Smooth muscle cell (in vitro differentiated cells): ENCODE data around the gene UGT1A9. TPM values are rescaled to one million over a fixed set of nuclear protein-coding genes. Genes with fewer than 3 reads are reported as not detected.

ENCODE experiments used
- DNase-seq: peaks from one replicate; lab custom pipeline; 2025; ENCODE audit not compliant: unreplicated experiment; lab: John Stamatoyannopoulos, UW
- H2AFZ ChIP-seq: fragments of 200-600 bp; sonication (generic); 2 replicates; pipeline ENCODE4 v1.6.0; 2016; ENCODE audit warnings: antibody characterized with exemption, low read depth, mild to moderate bottlenecking
- H3F3A ChIP-seq: fragments of 200-600 bp; sonication (generic); 2 replicates; pipeline ENCODE4 v1.6.0; 2017; ENCODE audit warnings: antibody characterized with exemption, low read depth
- H3K27ac ChIP-seq: fragments of 200-600 bp; sonication (generic); 2 replicates; pipeline ENCODE4 v1.5.1; 2016; ENCODE audit warnings: low read depth, mild to moderate bottlenecking
- H3K27me3 ChIP-seq: fragments of 200-600 bp; sonication (generic); 2 replicates; pipeline ENCODE4 v1.6.1; 2016; ENCODE audit warnings: low read depth, mild to moderate bottlenecking
- H3K36me3 ChIP-seq: fragments of 200-600 bp; sonication (generic); 2 replicates; pipeline ENCODE4 v1.5.1; 2016; ENCODE audit warnings: low read depth
- H3K4me1 ChIP-seq: fragments of 200-600 bp; sonication (generic); 2 replicates; pipeline ENCODE4 v1.5.1; 2016; ENCODE audit warnings: low read depth
- H3K4me2 ChIP-seq: fragments of 200-600 bp; sonication (generic); 2 replicates; pipeline ENCODE4 v1.6.0; 2016; ENCODE audit warnings: mild to moderate bottlenecking
- H3K4me3 ChIP-seq: fragments of 200-600 bp; sonication (generic); 2 replicates; pipeline ENCODE4 v1.5.1; 2016; ENCODE audit warnings: mild to moderate bottlenecking
- H3K79me2 ChIP-seq: fragments of 200-600 bp; sonication (generic); 2 replicates; pipeline ENCODE4 v1.6.0; 2016; ENCODE audit warnings: low read depth, mild to moderate bottlenecking
- H3K9ac ChIP-seq: fragments of 200-600 bp; sonication (generic); 2 replicates; pipeline ENCODE4 v1.6.0; 2016; ENCODE audit warnings: low read depth
- H3K9me3 ChIP-seq: fragments of 200-600 bp; sonication (generic); replicated peaks from 2 replicates; pipeline ENCODE4 v1.5.1; 2016; ENCODE audit warnings: low read depth
- H4K20me1 ChIP-seq: fragments of 200-600 bp; sonication (generic); 2 replicates; pipeline ENCODE4 v1.6.0; 2016; ENCODE audit warnings: low read depth
- CTCF ChIP-seq: fragments of 200-600 bp; sonication (generic); IDR thresholded peaks from 2 replicates; pipeline ENCODE4 v1.5.1; 2017; ENCODE audit warnings: borderline replicate concordance, mild to moderate bottlenecking, antibody characterized with exemption; ENCODE audit not compliant: insufficient read depth, poor library complexity, severe bottlenecking
- WGBS: methylation state at CpG from one replicate; pipeline ENCODE4 v1.1.7; 2016; ENCODE audit warnings: low lambda C conversion rate; 5-methylcytosine and 5-hydroxymethylcytosine counted together
- polyA plus RNA-seq: library from polyadenylated mRNA; unstranded; fragments of >200 nt; fragmentation: Nextera tagmentation; extraction: Ambion mirVana; gene quantifications from 2 replicates; pipeline ENCODE4 v1.2.1, GENCODE V29; 2016
- total RNA-seq: library from RNA; depleted of rRNA; stranded (reverse); fragments of >200 nt; gene quantifications from 2 replicates; pipeline ENCODE4 v1.2.3, GENCODE V29; 2014

The UGT1A9 gene
- total and polyA plus RNA-seq, 2 experiments from 2014 or later = not detected

DNA sequence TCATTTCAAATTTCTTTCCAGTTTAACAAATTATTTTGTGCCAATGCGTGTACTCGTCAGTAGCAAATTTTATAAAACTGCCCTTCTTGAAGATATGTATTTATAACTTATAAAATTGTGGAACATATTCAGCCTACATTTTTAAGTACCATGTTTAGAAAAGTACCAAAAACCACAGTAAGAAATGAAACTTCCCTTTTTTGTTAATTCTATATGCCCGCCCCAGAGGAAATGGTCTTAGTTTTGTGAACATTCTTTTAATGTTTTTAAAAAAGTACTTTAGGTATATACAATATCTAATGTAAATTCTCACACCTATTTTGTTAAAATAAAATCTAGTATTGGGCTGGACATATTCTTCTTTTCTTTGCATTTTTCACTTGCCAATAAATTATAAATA, 1.2 kb downstream of the UGT1A9 start:
- WGBS = 98% methylated on average over 3 of the region's 3 CpGs
- Histone ChIP-seq H3K79me2 (no peaks in the 10 kb centered on the region), H3K4me2 (no peak overlapping the region), H3K27ac (no peak overlapping the region), H3K9me3 (no peaks in the 10 kb centered on the region), H3K4me3 (no peak overlapping the region), H4K20me1 (no peaks in the 10 kb centered on the region), H3F3A (no peaks in the 10 kb centered on the region), H2AFZ (no peak overlapping the region), H3K27me3 (no peaks in the 10 kb centered on the region), H3K9ac (no peak overlapping the region), H3K4me1 (no peaks in the 10 kb centered on the region), H3K36me3 (no peaks in the 10 kb centered on the region)
- TF ChIP-seq CTCF = no peak
- DNase-seq = no peak

DNA sequence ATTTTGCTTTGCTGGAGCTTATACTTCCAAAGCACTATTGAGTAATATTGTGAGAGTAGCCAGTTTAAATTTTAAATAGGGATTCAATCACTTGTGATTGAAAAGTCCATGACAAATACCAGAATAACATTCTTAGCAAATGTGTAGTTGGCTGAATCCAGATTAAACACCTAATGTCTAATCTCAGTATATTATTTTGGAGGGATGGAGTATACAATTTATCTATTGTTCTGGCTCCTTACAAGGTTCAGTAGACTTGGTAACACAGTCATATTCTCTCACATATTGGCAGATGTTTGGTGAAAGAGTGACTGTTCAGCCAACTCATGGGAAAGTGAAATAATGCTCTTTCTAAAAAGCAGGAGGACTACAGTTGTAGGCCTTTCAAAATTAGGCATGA, 2.2 kb downstream of the UGT1A9 start:
- Histone ChIP-seq H3K9me3 (no peaks in the 10 kb centered on the region), H4K20me1 (no peaks in the 10 kb centered on the region), H2AFZ (no peak overlapping the region), H3K4me3 (no peak overlapping the region), H3F3A (no peaks in the 10 kb centered on the region), H3K4me1 (no peaks in the 10 kb centered on the region), H3K36me3 (no peaks in the 10 kb centered on the region), H3K4me2 (no peak overlapping the region), H3K9ac (no peak overlapping the region), H3K79me2 (no peaks in the 10 kb centered on the region), H3K27ac (no peak overlapping the region), H3K27me3 (no peaks in the 10 kb centered on the region)
- DNase-seq = no peak
- no peak for TF ChIP-seq CTCF

DNA sequence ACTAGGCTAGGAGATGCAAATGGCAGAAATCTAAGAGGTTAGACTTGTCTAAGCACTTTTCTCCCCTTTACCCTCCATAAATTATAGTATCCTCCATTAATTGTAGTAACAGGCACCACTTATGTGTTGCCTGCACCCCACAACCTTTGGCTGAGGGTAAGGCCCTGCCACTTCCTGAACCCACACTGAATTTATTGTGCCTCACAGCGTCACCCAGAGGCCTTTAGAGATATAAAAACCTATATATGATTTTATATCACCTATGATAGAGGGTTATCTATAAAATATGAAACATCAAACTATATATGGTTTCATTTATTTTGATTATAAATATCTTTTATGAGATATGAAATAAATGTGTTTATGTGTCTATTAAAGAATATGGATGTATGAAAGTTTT, 2.6 kb downstream of the UGT1A9 start:
- 60% methylated on average over 1 of the region's 1 CpG for WGBS

More for the DNA sequence above, 2.6 kb downstream of the UGT1A9 start:
- Histone ChIP-seq H3K9ac (no peak overlapping the region), H3F3A (no peaks in the 10 kb centered on the region), H3K4me1 (no peaks in the 10 kb centered on the region), H3K27me3 (no peaks in the 10 kb centered on the region), H2AFZ (no peak overlapping the region), H3K27ac (no peak overlapping the region), H3K9me3 (no peaks in the 10 kb centered on the region), H3K4me3 (no peak overlapping the region), H4K20me1 (no peaks in the 10 kb centered on the region), H3K36me3 (no peaks in the 10 kb centered on the region), H3K79me2 (no peaks in the 10 kb centered on the region), H3K4me2 (no peak overlapping the region)
- TF ChIP-seq CTCF = no peak
- DNase-seq = no peak
